NCI-H2196 (cell line): ENCODE results near the gene TNK2.

ENCODE experiments used
- DNase-seq: peaks from one replicate; lab custom pipeline; 2025; ENCODE audit not compliant: unreplicated experiment; lab: John Stamatoyannopoulos, UW

The TNK2 gene

GRCh38 chr3:195900436-195901355 is 7.7 kb downstream of the TNK2 start:
- no peak for DNase-seq

GRCh38 chr3:195899701-195900435 is 8.5 kb downstream of the TNK2 start:
- DNase-seq = no peak

- DNase-seq = no peak
Measured at GRCh38 chr3:195897853-195898415, 10.4 kb downstream of the TNK2 start.

GRCh38 chr3:195897081-195897852 is 11.1 kb downstream of the TNK2 start:
- peak; percentile 90 for DNase-seq

GRCh38 chr3:195896361-195897080 is 11.8 kb downstream of the TNK2 start:
- peak; percentile 86 for DNase-seq

GRCh38 chr3:195895861-195896360 is 12.4 kb downstream of the TNK2 start:
- DNase-seq = peak; percentile 73

- peak; percentile 73 for DNase-seq
Measured at GRCh38 chr3:195895078-195895860, 13.1 kb downstream of the TNK2 start.

GRCh38 chr3:195893916-195894465 is 14.4 kb downstream of the TNK2 start:
- peak; percentile 75 for DNase-seq

GRCh38 chr3:195893516-195893915 is 14.8 kb downstream of the TNK2 start:
- peak; percentile 81 for DNase-seq

- DNase-seq = peak; percentile 87
Measured at GRCh38 chr3:195893044-195893395, 15.3 kb downstream of the TNK2 start.

GRCh38 chr3:195892105-195893043 is 16.0 kb downstream of the TNK2 start:
- DNase-seq = peak; percentile 90

GRCh38 chr3:195891431-195892104 is 16.8 kb downstream of the TNK2 start:
- DNase-seq = no peak

GRCh38 chr3:195889870-195890295 is 18.5 kb downstream of the TNK2 start:
- no peak for DNase-seq

- no peak for DNase-seq
Measured at GRCh38 chr3:195888981-195889869, 19.1 kb downstream of the TNK2 start.

GRCh38 chr3:195888311-195888761 is 20.0 kb downstream of the TNK2 start:
- no peak for DNase-seq

- no peak for DNase-seq
Measured at GRCh38 chr3:195887670-195888069, 20.7 kb downstream of the TNK2 start.
